ENCODE results near the gene KCNK1.
"Not testable (repeated sequence)": the region's sequence is repeated elsewhere in the genome, so short reads cannot be mapped to it uniquely, and the experiment has no call there.

The KCNK1 gene

DNA sequence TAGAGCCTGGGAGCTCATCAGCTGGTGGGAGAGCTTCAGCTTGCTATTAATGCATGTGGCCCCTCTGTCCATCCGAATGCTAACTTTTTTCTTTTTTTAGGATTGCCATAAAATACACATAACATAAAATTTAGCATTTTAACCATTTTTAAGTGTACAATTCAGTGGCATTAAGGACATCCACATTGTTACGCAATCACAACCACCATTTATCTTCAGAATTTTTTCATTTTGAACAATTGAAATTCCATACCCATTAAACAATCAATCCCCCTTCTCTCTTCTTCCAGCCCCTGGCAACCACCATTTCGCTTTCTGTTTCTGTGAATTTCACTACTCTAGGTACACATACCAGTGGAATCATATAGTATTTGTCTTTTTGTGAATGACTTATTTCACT is 4.9 kb upstream of the KCNK1 start:
- no peak for DNase-seq

DNA sequence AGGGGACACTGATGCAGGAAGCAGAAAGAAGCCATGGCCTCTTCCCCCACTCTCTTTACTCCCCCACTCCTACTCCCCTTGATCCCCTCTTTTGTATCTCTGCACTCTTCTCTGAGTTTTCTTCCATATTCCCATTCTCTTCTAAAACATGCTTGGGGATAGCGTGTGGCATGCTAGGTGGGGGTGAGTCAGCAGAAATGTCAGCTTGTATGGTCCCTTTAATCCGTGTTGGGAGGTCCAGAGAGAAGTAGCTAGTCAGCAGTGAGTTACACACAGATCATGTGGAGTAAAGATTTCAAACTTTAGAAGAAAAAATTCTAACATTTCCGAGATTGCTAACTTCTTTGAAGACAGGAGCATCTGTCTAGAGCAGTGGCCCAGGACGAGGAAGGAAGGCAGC is 4.0 kb upstream of the KCNK1 start:
- no peak for DNase-seq

DNA sequence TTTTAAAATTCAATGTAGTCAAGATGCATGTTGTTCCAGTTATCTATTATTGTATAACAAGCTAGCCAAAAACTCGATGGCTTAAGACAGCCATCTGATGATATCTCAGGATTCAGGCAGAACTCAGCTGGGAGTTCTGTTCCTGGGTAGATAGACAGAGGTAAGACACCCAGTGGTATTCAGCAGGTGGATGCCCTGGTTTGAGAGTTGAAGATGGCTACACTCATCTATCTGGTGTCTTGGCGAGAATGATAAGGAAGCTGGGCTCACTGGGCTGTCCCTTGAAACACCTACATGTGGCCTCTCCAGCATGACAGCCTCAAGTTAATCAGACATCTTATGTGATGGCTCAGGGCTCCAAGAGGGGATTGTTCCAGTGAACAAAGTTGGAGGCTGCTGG is 3.3 kb upstream of the KCNK1 start:
- DNase-seq: no peak

DNA sequence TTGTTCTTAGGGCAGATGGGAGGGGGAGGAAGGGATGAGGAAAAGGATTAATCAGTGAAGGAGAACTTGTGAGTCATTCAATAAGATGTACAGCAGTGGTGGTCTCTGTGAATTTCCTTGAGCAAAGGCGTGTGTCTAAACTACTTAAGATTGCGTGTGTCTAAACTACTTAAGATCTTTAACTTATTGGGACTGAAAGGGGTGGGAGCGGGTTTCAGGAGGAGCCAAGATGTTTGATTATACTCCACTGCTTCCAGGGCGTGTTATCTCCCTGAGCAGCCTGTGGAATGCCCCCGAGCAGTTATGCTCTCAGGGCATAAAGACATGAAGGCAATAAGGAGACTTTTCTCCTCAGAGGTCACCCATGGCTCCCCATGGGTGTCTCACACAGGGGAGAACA is 2.5 kb upstream of the KCNK1 start:
- DNase-seq: not testable (repeated sequence)

DNA sequence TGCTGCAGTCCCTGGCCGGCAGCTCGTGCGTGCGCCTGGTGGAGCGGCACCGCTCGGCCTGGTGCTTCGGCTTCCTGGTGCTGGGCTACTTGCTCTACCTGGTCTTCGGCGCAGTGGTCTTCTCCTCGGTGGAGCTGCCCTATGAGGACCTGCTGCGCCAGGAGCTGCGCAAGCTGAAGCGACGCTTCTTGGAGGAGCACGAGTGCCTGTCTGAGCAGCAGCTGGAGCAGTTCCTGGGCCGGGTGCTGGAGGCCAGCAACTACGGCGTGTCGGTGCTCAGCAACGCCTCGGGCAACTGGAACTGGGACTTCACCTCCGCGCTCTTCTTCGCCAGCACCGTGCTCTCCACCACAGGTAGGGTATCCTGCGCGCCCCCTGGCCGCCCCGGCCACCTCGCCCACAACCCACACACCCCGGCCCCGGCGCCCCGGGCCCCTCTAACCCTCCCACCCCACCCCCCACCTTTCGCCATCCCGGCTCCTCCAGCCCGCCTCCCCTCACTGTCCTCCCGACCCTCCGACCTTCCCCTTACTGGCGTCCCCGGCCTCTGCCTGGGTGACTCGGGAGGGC is 352 bp downstream of the KCNK1 start:
- DNase-seq: no peak

DNA sequence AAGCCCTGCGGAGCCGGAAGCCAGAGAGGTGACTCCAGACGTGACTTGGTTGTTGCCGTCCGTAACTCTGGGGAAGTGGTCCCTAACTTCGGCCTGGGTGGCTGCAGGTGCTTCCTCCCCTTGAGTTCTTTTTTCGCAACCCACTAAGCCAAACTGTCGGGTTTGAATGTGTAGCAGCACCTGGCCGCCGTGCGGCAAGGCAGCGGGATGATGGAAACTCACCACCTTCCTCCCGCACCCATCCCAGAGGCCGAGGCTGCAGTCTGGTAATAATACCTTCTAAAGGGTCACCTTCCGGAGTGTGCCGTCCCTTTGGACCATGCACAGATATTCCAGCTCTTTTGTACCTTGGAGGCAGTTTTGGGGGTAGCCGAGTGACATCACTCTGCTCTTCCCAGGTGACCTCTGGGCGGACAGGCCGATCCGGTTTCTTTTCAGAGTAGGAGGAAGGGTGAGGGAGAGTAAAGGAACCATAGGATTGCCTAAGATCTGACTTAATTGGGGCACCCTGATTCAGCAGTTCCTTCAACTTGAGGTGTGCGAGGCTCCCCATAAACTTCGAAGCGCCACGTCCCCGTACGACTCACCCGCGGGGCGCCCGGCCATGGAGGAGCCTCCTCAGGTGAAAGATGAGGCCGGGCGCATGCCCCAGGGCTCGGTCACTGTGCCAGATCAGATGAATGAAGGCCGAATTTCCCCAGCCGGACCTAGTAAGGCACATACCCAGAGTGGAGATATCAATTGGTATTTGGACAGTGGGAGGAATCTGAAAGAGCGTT is 1.0 kb downstream of the KCNK1 start:
- DNase-seq: no peak

DNA sequence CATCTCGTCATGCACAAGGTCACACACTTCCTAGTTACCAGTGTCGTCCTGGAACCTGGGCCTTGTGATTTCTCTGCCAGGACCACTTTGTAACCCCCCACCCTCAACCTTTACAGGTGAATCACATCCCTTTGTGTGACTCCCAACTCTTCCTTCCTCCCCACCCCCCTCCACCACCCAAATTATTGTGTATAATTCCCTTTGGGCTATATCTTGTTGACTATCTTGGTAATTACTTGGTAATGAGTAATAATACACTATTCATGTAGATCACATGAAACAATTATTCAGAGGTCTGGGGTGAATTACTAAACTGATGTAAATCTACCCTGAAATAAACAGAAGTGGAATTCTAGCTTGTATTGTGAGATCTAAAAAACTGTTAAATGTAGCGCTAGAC is 1.7 kb downstream of the KCNK1 start:
- no peak for DNase-seq

DNA sequence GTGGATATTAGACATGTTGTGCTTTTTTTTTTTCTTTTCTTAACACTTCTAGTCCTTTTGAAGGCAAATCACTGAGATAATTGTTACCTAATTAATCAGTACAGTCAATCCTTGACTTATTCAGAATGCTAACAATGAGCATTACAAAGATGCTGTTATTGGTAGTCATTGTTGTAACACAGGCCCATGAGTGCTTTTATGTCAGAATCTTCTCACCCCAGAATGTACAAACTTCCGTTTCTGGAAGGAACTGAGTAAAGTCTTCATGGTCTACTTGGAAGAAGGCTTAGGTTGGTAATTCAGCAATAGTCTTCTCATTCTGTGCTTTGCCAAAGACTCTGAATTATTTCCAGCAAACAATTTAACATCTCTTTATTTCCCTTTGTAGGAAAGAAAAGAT is 3.1 kb downstream of the KCNK1 start:
- no peak for DNase-seq

DNA sequence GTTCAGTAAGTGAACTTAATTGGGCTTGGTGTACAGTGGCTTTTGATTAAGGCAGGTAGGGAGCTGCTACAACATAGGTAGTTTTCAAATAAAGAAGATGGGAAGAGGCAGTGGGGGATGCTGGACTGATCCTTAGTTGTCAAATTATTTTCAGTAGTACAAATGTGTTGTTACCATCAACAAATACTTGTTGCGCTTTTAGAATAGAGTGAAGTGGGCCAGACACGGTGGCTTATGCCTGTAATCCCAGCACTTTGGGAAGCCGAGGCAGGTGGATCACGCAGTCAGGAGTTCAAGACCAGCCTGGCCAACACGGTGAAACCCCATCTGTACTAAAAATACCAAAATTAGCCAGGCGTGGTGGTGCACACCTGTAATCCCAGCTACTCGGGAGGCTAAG is 5.5 kb downstream of the KCNK1 start:
- DNase-seq: not testable (repeated sequence)

DNA sequence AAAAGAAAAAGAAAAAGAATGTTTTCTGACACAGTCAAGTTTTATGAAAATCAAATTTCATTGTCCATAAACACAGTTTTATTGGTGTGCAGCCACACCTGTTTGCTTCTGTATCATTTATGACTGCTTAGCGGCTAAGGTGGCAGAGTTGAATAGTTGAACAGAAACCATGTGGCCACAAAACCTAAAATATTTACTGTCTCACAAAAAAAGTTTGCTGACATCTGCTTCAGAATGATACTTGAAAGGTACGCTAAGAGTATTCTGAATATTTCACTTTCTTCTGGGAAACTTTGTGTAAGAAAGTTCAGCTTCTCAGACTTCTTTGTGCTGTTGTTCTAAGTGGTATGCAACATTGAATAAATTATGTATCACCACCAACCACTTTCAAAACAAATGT is 6.2 kb downstream of the KCNK1 start:
- DNase-seq: no peak

DNA sequence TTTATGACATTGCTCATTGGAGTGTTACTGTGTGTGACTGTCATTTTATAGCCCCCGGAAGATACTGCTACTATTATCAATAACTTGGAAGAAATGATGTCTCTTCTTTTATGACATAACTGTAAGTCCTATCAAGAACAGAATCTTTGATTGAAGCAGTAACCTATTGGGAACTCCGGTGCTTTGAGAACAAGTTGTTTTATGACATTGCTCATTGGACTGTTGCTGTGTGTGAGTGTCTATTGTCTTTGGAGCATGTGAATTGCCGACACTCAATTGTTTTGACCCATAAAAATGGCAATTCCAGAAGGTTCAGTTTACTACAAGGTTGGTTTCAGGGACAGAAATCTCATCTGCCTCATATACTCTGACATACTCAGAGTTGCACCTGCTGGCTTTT is 8.0 kb downstream of the KCNK1 start:
- no peak for DNase-seq

DNA sequence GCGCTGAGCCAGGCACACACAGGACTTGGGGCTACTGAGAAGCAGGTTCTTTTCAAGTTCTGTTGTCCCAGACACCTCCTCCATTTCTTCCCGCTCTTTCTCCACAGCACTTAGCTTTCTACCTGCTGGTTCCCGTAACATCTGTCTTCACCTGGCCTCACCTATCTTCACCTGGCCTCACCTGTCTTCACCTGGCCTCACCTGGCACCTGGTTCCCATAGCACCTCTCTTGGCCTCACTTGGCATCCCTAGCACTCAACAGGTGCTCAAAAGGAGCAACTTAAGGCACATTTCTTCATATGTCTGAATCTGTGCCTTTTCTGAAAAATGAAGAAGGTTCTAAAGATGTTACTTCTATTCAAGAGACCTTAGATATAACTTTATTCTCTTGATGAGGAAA is 10.4 kb downstream of the KCNK1 start:
- no peak for DNase-seq

DNA sequence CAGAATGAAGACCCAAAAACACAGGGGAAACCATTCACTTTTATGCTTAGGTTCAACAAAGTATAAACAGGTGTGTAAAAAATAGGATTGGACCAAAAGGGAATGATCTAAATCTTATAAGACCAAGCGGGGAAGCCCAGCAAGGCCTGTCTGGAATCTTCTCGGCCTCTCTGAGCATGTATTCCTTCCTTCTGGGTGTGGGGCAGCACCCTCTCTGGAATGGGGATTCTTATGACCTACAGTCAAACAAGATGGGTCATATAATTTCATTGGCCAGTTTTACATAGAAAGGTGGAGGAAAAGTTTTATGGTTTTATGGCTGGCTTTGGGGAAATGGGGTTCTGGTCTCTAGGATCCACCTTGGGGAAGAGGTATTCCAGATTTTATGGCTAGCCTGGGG is 11.2 kb downstream of the KCNK1 start:
- no peak for DNase-seq

DNA sequence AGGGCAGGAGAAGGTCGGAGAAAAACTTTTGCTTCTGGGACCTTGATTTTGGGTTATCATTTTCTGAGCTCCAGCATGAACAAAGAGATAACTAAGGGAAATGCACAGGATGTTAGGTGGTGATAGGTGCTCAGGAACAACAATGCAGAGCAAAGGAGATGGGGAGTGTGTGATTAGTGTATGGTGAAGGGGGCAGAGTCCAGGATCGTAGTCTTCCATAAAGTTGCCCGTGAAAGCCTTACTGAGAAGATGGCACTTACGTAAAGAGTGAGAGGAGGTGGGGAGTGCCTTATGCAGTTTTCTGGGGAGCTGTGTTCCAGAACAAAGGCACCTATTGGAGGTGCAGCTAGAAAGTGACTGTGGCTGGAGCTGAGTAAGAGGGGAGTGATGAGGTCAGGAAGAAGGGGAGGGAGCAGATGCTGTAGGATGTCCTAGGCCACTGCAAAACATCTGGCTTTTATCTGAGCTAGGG is 11.6 kb downstream of the KCNK1 start:
- no peak for DNase-seq

DNA sequence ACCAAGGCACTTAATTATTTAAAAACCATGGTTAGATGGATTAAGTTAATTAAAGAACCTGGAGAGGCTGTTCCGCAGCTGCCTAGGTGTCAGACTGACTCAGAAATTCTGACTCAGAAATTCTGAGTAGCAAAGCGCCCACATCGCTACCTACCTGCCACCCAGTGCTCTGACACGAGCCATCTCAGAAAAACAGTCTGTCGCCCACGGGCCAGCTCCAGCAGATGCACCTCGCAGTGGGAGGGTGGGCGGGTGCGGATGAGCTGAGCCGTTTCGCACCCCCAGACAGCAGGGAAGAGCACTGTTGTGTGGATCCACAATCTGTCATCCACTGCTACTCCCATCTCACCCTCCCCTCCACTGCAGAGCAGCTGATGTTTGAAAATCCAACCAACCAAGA is 13.5 kb downstream of the KCNK1 start:
- DNase-seq: peak; percentile 56

DNA sequence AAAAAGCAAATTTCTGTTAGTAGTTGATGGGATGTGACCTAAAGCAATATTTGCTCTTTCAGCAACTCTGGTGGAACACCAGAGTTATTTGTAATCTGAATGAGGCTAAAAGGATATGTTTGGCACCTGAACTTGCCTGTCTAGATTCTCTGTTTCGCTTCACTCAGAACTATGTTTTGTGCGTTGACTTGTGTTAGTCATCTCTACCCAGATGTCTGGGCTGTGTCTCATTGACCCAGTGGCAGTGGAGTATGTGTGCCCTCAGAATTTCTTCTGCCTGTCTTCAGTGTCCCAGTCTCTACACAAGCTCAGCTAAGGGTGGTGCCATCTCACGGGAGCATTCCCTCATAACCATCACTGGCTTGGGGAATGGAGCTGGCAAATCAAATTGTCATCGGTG is 13.9 kb downstream of the KCNK1 start:
- no peak for DNase-seq

DNA sequence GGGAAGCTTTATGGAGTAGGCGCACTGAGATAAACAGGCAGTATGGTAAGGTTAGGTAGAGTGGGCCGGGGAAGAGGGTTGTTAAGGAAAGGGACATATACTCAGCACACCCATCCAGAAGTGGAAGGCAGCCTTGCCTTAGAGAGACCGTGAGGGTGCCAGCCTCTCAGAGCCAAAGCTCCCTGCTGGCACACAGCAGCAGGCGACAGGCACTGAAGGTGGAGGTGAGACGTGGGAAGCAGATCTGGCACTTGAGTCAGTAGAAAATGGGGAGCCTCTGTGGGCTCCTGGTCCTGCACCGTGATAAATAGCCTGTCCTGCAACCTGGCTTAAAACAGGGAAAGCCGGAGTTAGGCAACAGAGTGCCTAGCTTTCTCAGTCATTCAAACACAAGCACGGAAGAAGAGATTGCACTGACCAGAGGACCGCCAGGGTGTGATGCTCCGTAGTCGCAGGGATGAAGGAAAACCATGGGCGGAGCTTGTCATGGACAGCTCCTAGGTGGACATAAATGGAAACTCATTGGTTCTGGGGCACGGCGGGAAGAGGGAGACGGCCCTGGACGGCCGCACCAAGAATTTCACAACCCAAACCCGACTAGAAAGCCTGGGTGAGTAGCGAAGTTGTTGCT is 15.5 kb downstream of the KCNK1 start:
- DNase-seq: no peak

DNA sequence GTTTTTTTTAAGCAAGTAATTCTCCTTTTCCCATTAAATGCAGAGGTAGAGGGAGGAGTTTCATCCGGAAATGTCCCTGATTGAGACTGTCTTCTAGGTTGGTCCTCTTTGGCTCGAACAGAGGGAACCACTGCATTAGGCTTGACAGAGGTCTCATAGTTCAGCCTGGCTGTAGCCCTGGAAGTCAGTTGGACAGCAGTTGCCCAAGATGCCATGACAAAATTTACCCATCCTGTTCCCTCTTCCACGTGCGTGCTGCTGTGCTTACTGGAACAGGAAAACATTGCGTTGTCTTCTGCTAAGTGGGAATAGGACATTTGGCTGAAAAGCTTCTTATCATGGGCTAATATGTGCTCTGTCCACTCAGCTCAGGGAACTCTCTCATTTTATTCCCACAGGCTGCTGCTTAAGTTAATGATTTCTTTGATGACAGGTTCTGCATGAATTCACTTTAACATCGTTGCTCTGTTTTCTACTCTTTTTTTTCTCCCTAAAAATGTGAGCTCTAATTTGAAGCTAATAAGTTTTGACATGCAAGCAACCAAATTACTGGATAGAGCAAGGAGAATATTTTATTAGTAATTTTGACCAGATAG is 18.0 kb downstream of the KCNK1 start:
- no peak for DNase-seq

DNA sequence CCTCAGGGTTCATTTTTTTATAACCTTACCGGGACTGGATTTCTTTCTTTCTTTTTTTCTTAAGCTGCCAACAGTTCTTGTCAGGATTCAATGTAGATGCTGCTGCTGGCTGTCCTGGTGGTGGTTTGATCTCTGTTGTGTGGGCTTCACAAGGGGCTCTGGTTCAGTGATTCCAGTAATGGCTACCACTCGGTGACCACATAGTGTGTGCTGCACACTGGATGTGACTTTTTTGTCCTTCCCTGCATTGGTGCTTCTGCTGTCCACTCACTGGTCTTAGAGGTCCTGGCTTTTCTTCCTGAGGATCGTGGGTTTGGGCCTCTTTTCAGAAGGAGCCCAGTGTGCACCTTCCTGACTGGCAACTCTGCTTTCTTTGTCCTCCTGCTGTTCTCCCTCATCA is 18.5 kb downstream of the KCNK1 start:
- no peak for DNase-seq

DNA sequence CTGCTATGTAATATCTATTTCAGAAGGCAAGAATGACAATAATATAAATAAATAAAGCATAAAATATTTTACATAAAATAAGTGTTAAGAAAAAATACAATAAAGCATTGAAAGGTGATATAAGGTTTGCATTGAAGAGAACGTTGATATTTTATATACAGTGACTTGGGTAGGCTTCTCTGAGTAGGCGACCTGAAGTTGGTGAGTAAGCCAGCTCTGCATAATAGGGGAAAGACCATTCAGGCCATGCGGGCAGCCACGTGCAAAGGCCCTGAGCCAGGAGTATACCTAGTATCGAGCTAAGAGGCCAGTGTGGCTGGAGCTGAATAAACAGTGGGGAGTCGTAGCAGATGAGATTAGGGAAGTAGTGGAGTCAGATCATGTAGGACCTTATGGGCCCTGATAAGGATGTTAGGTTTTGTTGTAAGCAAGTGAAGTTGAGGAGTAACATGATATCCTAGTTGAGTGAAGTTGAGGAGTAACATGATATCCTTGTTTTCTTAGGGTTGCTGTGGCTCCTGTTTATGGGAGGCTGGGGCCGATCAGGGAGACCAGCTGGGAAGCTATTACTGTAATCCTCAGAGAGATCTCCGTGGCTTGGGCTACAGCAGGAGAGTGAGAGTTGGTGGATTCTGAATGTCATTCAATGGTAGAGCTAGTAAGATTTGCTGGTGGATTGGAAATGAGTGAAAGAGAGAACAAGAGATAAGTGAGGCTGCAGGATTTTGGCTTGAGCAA is 22.0 kb downstream of the KCNK1 start:
- DNase-seq: peak; percentile 93

DNA sequence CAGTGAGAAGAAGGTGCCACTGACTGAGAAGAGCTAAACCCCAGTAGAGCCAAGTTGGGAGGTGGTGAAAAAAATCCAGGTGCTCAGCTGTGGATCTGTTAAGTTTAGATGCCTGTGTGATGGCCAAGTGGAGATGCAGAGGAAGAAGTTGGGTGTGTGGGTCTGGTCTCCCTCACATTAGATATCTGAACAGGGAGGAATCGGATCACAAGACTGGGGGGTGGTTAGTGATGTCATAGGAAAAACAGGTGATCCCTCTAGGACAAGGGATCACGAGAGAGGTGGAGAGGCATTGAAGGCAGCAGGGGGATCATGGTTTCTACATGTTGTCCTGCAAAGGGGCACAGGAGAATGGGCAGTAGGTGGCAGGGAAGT is 22.6 kb downstream of the KCNK1 start:
- DNase-seq: no peak

DNA sequence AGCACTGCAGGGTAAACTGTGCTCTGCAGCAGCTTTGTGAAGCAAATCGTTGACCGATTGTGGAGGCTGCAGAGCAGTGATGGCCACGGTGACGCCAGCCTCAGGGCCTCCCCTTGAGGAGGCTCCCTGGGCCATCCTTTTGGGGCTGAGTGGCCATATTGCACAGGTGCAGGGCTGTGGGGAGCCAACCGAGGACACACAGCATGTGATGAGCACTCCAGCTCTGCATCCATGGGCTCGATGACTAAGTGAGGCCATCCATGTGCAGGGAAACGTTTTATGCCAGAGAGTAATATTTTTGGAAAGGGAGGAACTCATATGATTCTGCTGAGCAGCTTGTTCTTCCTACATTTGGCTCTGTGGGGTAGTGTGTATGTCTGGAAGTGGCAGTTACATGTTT is 24.6 kb downstream of the KCNK1 start:
- no peak for DNase-seq

DNA sequence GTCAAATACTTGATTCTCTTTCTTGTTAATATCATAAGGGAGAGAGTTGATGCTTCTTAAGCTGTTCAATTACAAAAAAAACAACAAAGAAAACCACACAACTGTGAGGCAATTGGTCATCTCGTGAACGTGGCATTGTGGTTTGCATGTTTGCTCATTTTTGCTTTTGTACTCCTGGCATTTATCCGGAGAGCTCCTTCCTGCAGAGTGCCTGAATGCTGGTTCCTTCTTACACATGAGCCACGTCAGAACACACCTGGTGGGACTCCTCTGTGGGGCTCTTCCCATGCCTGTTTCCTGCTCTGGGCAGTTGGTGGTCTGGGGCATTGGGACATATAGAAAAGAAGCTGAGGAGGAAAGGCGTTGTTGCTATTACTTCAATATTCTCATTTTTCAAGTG is 25.7 kb downstream of the KCNK1 start:
- DNase-seq: no peak
